HG02943 (cell line): ENCODE data around the gene AMER1.
A peak's percentile ranks its signal among the peaks of the same experiment; 100 is the strongest.

Source experiments
- ATAC-seq: cut with Tn5 transposase; IDR thresholded peaks from one replicate; pipeline ENCODE4 v1.9.1; 2021; ENCODE audit warnings: mild to moderate bottlenecking, low read depth, moderate library complexity; ENCODE audit not compliant: unreplicated experiment

The AMER1 gene

GRCh38 chrX:64186974-64187761 lies 18.3 kb downstream of the AMER1 start:
- no peak for ATAC-seq

DNA sequence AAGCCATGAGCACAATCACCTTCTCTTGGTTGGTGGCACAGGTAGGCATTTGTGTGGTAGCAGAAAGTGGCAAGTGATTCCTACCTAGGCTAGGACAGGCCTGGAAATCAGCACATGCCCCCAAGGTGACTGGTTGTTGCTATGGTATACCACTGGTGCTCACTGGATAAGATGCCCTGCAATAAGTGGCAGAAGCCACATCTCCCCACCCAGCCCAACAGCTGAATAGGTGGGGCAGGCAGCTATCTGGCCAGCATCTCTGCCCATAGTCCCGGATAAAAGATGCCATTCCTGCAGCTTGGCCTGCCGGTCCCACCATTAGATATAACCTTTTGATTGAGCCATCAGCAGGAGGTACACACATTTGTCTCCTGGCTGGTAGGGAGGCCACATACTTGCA lies 21.1 kb downstream of the AMER1 start:
- no peak for ATAC-seq

DNA sequence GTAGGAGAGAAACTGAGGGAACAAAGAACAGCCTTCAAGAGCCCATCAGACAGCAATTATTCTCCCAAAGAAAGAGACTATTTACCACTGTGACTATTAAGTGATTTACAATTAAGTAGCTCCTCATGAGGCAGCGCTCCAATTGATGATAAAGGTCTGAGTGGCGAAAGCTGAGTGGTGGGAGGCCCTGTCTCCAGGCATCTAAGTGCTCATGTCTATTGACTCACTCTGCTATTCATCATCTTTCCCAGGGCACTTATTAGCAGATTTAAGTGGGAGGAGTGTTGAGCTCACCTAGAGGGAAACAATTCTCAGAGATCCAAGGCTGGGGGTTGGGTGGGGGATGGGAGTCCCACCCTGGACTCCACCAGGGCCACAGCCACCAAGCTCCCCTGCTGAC lies 23.3 kb downstream of the AMER1 start:
- no peak for ATAC-seq

- ATAC-seq: no peak
These were observed 28.6 kb downstream of the AMER1 start for GRCh38 chrX:64176876-64177275.

GRCh38 chrX:64169988-64170387 lies 35.5 kb downstream of the AMER1 start:
- peak; percentile 72 for ATAC-seq

DNA sequence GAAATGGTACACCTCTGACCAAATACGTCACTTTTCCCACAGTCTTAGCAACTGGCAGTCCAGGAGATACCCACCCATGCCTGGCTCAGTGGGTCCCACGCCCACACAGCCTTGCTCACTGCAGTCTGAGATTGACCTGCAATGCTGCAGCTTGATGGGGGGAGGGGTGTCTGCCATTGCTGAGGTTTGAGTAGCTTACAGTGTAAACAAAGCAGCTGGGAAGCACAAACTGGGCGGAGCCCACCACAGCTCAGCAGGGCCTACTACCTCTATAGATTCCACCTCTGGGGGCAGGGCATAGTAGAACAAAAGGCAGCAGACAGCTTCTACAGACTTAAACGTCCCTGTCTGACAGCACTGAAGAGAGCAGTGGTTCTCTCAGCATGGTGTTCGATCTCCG lies 52.7 kb downstream of the AMER1 start:
- ATAC-seq: no peak

GRCh38 chrX:64151911-64152310 lies 53.6 kb downstream of the AMER1 start:
- no peak for ATAC-seq

DNA sequence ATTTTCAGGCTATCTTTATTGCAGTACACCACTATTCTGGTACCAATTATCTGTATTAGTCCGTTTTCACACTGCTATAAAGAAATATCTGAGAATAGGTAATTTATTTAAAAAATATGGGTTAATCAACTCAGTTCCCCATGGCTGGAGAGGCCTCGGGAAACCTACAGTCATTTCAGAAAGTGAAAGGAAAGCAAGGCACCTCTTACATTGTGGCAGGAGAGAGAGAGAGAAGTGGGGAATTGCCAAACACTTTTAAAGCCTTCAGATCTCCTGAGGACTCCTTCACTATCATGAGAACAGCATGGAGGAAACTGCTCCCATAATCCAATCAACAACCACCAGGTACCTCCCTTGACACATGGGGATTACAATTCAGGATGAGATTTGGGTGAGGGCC lies 54.7 kb downstream of the AMER1 start:
- no peak for ATAC-seq
